Keratinocyte (primary cell): ENCODE data around the gene MTUS2. TPM values are rescaled to one million over a fixed set of nuclear protein-coding genes. Genes with fewer than 3 reads are reported as not detected.

Experiments used
- DNase-seq: peaks from one replicate; pipeline ENCODE4 v3.0.0-alpha.2; 2011; ENCODE audit warnings: low read depth, missing footprints, low spot score
- FAIRE-seq: peaks from 2 replicates; lab custom pipeline; 2011; peaks lifted over from hg19 to GRCh38; lab: Jason Lieb, UNC
- H2AFZ ChIP-seq: 2 replicates; pipeline ENCODE4 v1.6.0; 2012; ENCODE audit warnings: low read length, control low read depth, inconsistent platforms; ENCODE audit not compliant: control insufficient read depth
- H3K27ac ChIP-seq: 2 replicates; pipeline ENCODE4 v1.5.1; 2011; ENCODE audit warnings: low read length; ENCODE audit not compliant: control insufficient read depth, insufficient read depth
- H3K27me3 ChIP-seq: 3 replicates; pipeline ENCODE4 v1.6.0; 2011; ENCODE audit warnings: low read length; ENCODE audit not compliant: control insufficient read depth, insufficient read depth; ENCODE audit errors: extremely low read depth
- H3K36me3 ChIP-seq, 2 experiments: 2 replicates in 1 of 2; 3 replicates in 1 of 2; pipeline ENCODE4 v1.5.1; 2011; ENCODE audit warnings: low read length in 2 of 2, mild to moderate bottlenecking in 1 of 2; ENCODE audit not compliant: control insufficient read depth in 2 of 2, insufficient read depth in 2 of 2; ENCODE audit errors: extremely low read depth in 1 of 2
- H3K4me1 ChIP-seq: 3 replicates; pipeline ENCODE4 v1.5.1; 2011; ENCODE audit warnings: low read length; ENCODE audit not compliant: control insufficient read depth, insufficient read depth; ENCODE audit errors: extremely low read depth
- H3K4me2 ChIP-seq: 3 replicates; pipeline ENCODE4 v1.6.0; 2011; ENCODE audit warnings: low read depth, low read length; ENCODE audit not compliant: control insufficient read depth, insufficient read depth; ENCODE audit errors: extremely low read depth
- H3K4me3 ChIP-seq, 3 experiments: fragments of 200-600 bp in 1 of 3; sonication (generic) in 1 of 3; 2 replicates in 2 of 3; 3 replicates in 1 of 3; pipeline ENCODE4 v1.5.1; 2011 to 2016; ENCODE audit warnings: low read length in 3 of 3, mild to moderate bottlenecking in 3 of 3, control low read depth in 2 of 3, inconsistent platforms in 1 of 3, low read depth in 1 of 3, mixed read lengths in 1 of 3, mixed run types in 1 of 3, moderate library complexity in 1 of 3; ENCODE audit not compliant: control insufficient read depth in 2 of 3, insufficient read depth in 2 of 3; ENCODE audit errors: extremely low read depth in 1 of 3
- H3K79me2 ChIP-seq: 2 replicates; pipeline ENCODE4 v1.6.0; 2012; ENCODE audit warnings: low read length; ENCODE audit not compliant: control insufficient read depth, insufficient read depth
- H3K9ac ChIP-seq: 3 replicates; pipeline ENCODE4 v1.6.0; 2011; ENCODE audit warnings: low read length; ENCODE audit not compliant: control insufficient read depth, insufficient read depth; ENCODE audit errors: extremely low read depth
- H3K9me1 ChIP-seq: 3 replicates; pipeline ENCODE4 v1.6.0; 2011; ENCODE audit warnings: low read length; ENCODE audit not compliant: control insufficient read depth, insufficient read depth; ENCODE audit errors: extremely low read depth
- H3K9me3 ChIP-seq: 2 replicates; pipeline ENCODE4 v1.5.1; 2012; ENCODE audit warnings: low read depth, low read length; ENCODE audit not compliant: control insufficient read depth
- H4K20me1 ChIP-seq: 3 replicates; pipeline ENCODE4 v1.6.0; 2011; ENCODE audit warnings: low read length; ENCODE audit not compliant: control insufficient read depth, insufficient read depth; ENCODE audit errors: extremely low read depth
- CTCF ChIP-seq, 3 experiments: IDR thresholded peaks in 1 of 3; conservative IDR thresholded peaks in 1 of 3; optimal IDR thresholded peaks in 1 of 3; 2 replicates in 2 of 3; 3 replicates in 1 of 3; pipeline versions ENCODE3 to v1.5.1; 2011; ENCODE audit warnings: low read length in 3 of 3, mild to moderate bottlenecking in 3 of 3, moderate library complexity in 2 of 3, control low read depth in 1 of 3, inconsistent platforms in 1 of 3; ENCODE audit not compliant: insufficient read depth in 2 of 3; ENCODE audit errors: extremely low read depth in 1 of 3
- EZH2 ChIP-seq: IDR thresholded peaks from one replicate; pipeline ENCODE4 v1.6.1; 2012; ENCODE audit warnings: inconsistent platforms, mild to moderate bottlenecking, low read length, moderate library complexity
- dilution Hi-C: fragments of 300-500 bp; cut with MboI; formaldehyde crosslinking; loops from one replicate; pipeline ENCODE4 v1.7.0; 2020; ENCODE audit warnings: low sequenced_read_pairs; ENCODE audit not compliant: extremely low pct_ligation_motif_present
- polyA plus RNA-seq, 5 experiments: library from polyadenylated mRNA; depleted of rRNA in 3 of 5; stranded (reverse) in 3 of 5; stranded (forward) in 1 of 5; unstranded in 1 of 5; fragments of >200 nt; gene quantifications; 1 replicate in 1 of 5; 2 replicates in 3 of 5; 3 replicates in 1 of 5; pipeline versions ENCODE4 v1.2.1 to v1.2.3, GENCODE V29; 2011 to 2012; ENCODE audit warnings: missing spikeins in 2 of 5, low read depth in 1 of 5, low replicate concordance in 1 of 5

MTUS2 gene
- polyA plus RNA-seq, 1 donor (not counting 4 experiments of a cell fraction or from before 2014, with no cell fraction given): 0.17 TPM

- Histone ChIP-seq H3K4me1 (no peaks in the 10 kb centered on the region), H3K27ac (no peak overlapping the region), H3K4me3 (no peak overlapping the region), H3K9me3 (no peaks in the 10 kb centered on the region), H2AFZ (no peak overlapping the region), H3K36me3 (no peaks in the 10 kb centered on the region), H3K9me1 (no peaks in the 10 kb centered on the region), H4K20me1 (no peaks in the 10 kb centered on the region), H3K4me2 (no peak overlapping the region), H3K79me2 (no peaks in the 10 kb centered on the region), H3K27me3 (no peaks in the 10 kb centered on the region), H3K9ac (no peak overlapping the region)
- TF ChIP-seq EZH2: no peak
- TF ChIP-seq CTCF (optimal IDR thresholded peaks at IDR 0.05 in 1 of 3, IDR thresholded peaks at IDR 0.05 in 1 of 3, conservative IDR thresholded peaks at IDR 0.05 in 1 of 3; ENCODE audit: extremely low read depth in 1 of 3, insufficient read depth in 2 of 3, low read length in 3 of 3): no peak
- dilution Hi-C loops: no loop called here
- FAIRE-seq (no peak), DNase-seq (no peak)
Measured at GRCh38 chr13:29383476-29383875, 563.3 kb downstream of the MTUS2 start.

DNA sequence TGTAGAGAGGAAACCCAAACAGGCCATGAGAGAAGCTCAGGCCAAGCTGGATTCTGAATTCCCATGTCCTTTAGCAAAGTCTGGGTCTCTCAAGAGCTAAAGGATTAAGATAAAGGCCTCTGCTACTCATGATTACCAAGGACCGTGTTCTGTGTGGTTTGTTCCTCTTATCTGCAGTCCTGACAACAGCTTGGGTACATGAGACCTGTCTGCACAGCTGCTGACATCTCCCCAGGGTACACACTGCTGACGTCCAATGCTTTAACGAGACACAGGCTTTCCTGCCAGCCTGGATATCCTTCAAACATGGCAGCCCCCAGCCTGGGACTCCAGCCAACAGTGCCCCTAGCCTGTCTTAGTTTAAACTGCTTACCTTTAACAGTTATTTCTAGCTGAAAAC, 564.3 kb downstream of the MTUS2 start:
- H3K27ac ChIP-seq: no peak overlapping the region
- no peak for FAIRE-seq

More for the DNA sequence above, 564.3 kb downstream of the MTUS2 start:
- H3K9ac ChIP-seq: no peak overlapping the region
- H3K36me3 ChIP-seq: no peaks in the 10 kb centered on the region
- dilution Hi-C loops: no loop called here
- H2AFZ ChIP-seq: no peak overlapping the region
- DNase-seq: no peak
- H3K4me2 ChIP-seq: no peak overlapping the region
- no peaks in the 10 kb centered on the region for H3K9me1 ChIP-seq
- no peaks in the 10 kb centered on the region for H3K9me3 ChIP-seq
- no peak overlapping the region for H3K4me3 ChIP-seq
- no peaks in the 10 kb centered on the region for H4K20me1 ChIP-seq
- no peaks in the 10 kb centered on the region for H3K79me2 ChIP-seq
- no peaks in the 10 kb centered on the region for H3K4me1 ChIP-seq
- TF ChIP-seq CTCF (optimal IDR thresholded peaks at IDR 0.05 in 1 of 3, IDR thresholded peaks at IDR 0.05 in 1 of 3, conservative IDR thresholded peaks at IDR 0.05 in 1 of 3; ENCODE audit: extremely low read depth in 1 of 3, insufficient read depth in 2 of 3, low read length in 3 of 3): no peak
- no peak for TF ChIP-seq EZH2
- H3K27me3 ChIP-seq: no peaks in the 10 kb centered on the region
